AG09309 (cell line): ENCODE data around the gene TMEM132A.

Experiments
- DNase-seq: peaks from one replicate; pipeline ENCODE4 v3.0.0-alpha.2; 2010; ENCODE audit warnings: low read depth
- H3K4me3 ChIP-seq: 2 replicates; pipeline ENCODE4 v1.5.1; 2011; ENCODE audit warnings: mild to moderate bottlenecking, low read depth, low read length, moderate library complexity; ENCODE audit not compliant: control insufficient read depth
- CTCF ChIP-seq: IDR thresholded peaks from 2 replicates; pipeline ENCODE4 v1.5.1; 2011; ENCODE audit warnings: mild to moderate bottlenecking, low read depth, low read length, inconsistent platforms; ENCODE audit not compliant: insufficient read depth, control insufficient read depth; ENCODE audit errors: missing control alignments

Gene TMEM132A

GRCh38 chr11:60880643-60881282 lies 43.5 kb upstream of the TMEM132A start:
- H3K4me3 ChIP-seq = no peak overlapping the region
- TF ChIP-seq CTCF = no peak
- no peak for DNase-seq

GRCh38 chr11:60887556-60887955 lies 36.7 kb upstream of the TMEM132A start:
- TF ChIP-seq CTCF = peak; percentile 75
- no peak for DNase-seq
- no peak overlapping the region for H3K4me3 ChIP-seq

- no peak for TF ChIP-seq CTCF
- no peak overlapping the region for H3K4me3 ChIP-seq
These were observed 34.4 kb upstream of the TMEM132A start for GRCh38 chr11:60889869-60890311.

GRCh38 chr11:60890696-60891095 lies 33.6 kb upstream of the TMEM132A start:
- H3K4me3 ChIP-seq = no peak overlapping the region
- no peak for DNase-seq
- TF ChIP-seq CTCF = no peak

More at GRCh38 chr11:60889869-60890311, 34.4 kb upstream of the TMEM132A start:
- no peak for DNase-seq

- no peak overlapping the region for H3K4me3 ChIP-seq
- TF ChIP-seq CTCF = no peak
- DNase-seq = no peak
These were observed 33.0 kb upstream of the TMEM132A start for GRCh38 chr11:60891103-60891741.

GRCh38 chr11:60895687-60896086 lies 28.6 kb upstream of the TMEM132A start:
- no peak for DNase-seq
- no peak overlapping the region for H3K4me3 ChIP-seq
- TF ChIP-seq CTCF = no peak
